GM21360 (cell line): ENCODE results near the gene NBR1.
"Not testable (repeated sequence)": the region's sequence is repeated elsewhere in the genome, so short reads cannot be mapped to it uniquely, and the experiment has no call there.

Source experiments
- ATAC-seq: cut with Tn5 transposase; IDR thresholded peaks from one replicate; pipeline ENCODE4 v1.9.1; 2021; ENCODE audit warnings: mild to moderate bottlenecking, moderate library complexity; ENCODE audit not compliant: unreplicated experiment

NBR1 gene

DNA sequence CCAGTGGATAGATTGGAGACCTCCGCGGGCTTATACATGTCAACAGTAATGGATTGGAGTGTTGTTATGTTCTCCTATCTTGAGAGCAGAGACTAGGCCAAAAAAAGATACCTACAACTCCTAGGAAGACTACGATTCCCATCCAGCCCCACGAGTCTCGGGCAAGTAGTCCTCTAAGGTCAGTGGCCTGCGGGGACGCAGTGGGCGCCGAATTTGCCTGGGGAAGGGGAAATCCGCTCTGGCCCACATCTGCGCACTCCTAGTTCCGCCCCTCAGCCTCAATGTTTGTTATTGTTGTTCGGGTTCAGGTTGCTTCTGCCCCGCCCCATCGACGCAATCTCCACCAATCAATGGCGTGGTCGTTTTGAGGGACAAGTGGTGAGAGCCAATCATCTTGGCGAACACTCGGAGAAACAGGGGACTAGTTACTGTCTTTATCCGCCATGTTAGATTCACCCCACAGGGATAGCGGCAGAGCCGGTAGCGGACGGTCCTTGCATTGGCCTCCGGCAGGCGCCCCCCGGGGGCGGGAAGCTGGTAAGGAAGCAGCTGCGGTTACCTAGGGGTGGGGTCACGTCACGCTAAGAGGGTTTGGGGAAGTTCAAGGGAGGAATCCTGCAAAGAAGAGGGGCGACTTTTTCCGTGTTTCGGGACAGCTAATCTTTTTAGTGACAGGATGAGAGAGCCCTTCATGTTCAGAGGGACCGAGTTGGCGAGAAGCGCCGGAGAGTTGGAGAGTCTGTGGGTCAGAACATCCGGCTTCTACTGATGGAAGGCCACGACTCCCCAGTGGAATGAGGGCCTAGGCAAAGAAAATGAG is at the start of gene NBR1:
Gene NBR1 (plus strand): TSS at position 449 of the 820 bp plus-strand sequence. CDS start 4,586 bp downstream, outside the sequence.
- ATAC-seq: peak; percentile 69

DNA sequence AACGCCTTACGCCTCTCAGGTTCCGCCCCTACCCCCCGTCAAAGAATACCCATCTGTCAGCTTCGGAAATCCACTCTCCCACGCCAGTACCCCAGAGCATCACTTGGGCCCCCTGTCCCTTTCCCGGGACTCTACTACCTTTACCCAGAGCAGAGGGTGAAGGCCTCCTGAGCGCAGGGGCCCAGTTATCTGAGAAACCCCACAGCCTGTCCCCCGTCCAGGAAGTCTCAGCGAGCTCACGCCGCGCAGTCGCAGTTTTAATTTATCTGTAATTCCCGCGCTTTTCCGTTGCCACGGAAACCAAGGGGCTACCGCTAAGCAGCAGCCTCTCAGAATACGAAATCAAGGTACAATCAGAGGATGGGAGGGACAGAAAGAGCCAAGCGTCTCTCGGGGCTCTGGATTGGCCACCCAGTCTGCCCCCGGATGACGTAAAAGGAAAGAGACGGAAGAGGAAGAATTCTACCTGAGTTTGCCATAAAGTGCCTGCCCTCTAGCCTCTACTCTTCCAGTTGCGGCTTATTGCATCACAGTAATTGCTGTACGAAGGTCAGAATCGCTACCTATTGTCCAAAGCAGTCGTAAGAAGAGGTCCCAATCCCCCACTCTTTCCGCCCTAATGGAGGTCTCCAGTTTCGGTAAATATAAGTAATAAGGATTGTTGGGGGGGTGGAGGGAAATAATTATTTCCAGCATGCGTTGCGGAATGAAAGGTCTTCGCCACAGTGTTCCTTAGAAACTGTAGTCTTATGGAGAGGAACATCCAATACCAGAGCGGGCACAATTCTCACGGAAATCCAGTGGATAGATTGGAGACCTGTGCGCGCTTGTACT is 45.7 kb upstream of the NBR1 start, which contains the start of gene BRCA1:
Gene BRCA1 (minus strand): TSS at position 232 of the 834 bp plus-strand sequence. CDS start 1,268 bp downstream, outside the sequence.
- peak; percentile 94 for ATAC-seq

DNA sequence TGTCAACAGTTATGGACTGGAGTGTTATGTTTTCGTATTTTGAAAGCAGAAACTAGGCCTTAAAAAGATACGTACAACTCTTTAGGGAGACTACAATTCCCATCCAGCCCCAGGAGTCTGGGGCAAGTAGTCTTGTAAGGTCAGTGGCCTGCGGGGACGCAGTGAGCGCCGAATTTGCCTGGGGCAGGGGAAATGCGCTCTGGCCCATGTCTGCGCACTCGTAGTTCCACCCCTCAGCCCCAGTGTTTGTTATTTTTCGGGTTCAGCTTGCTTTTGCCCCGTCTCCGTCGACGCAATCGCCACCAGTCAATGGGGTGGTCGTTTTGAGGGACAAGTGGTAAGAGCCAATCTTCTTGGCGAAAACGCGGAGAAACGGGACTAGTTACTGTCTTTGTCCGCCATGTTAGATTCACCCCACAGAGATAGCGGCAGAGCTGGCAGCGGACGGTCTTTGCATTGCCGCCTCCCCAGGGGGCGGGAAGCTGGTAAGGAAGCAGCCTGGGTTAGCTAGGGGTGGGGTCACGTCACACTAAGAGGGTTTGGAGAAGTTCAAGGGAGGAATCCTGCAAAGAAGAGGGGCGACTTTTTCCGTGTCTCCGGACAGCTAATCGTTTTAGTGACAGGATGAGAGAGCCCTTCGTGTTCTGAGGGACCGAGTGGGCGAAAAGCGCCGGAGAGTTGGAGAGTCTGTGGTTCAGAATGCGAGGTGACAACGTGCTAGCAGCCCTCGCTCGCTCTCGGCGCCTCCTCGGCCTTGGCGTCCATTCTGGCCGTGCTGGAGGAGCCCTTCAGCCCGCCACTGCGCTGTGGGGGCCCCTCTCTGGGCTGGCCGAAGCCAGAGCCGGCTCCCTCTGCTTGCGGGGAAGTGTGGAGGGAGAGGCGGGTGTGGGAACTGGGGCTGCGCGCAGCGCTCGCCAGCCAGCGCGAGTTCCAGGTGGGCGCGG is 44.8 kb upstream of the NBR1 start:
- no peak for ATAC-seq

DNA sequence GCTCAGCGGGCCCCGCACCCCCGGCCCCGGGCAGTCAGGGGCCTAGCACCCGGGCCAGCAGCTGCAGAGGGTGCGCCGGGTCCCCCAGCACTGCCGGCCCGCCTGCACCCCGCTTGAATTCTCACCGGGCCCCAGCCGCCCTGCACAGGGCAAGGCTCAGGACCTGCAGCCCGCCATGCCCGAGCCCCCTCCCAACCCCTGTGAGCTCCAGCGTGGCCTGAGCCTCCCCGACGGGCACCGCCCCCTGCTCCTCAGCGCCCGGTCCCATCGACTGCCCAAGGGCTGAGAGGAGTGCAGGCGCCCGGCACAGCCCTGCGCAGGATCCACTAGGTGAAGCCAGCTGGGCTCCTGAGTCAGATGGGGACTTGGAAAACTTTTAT is 44.1 kb upstream of the NBR1 start:
- no peak for ATAC-seq

- ATAC-seq: not testable (repeated sequence)
Observed at GRCh38 chr17:43127333-43127876, 43.6 kb upstream of the NBR1 start.

- ATAC-seq: no peak
Observed at GRCh38 chr17:43129671-43130010, 41.4 kb upstream of the NBR1 start.

DNA sequence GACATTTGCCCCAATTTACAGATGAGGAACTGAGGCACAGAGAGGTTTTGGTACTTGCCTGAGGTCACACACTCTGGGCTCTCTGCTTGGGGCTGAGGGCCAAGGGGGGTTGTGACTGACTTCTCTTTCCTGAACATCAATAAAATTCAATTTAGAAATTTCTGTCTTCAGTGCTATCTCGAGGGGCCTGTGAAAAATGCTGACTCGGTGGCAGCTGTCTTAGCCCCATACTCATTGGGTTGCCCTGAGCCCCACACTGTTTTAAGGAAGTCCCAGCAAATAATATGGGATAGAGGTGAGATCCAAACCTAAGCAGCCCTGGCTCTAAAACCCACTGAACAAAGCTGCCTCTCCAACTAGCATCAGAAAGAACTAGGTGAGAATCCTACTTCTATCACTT is 38.9 kb upstream of the NBR1 start:
- ATAC-seq: no peak

DNA sequence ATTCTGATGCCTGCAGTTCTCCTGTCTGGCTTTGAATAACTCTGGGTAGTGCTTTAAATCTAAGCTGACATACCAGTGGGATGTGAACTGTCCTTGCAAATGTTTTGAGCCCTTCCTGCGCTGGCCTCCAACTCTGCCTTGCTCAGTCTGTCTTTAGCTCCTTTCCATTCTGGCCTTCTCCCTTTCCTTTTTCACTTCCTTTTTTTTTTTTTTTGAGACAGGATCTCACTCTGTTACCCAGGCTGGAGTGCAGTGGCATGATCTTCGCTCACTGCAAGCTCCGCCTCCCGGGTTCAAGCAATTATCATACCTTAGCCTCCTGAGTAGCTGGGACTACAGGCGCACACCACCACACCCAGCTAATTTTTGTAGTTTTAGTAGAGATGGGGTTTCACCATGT is 37.6 kb upstream of the NBR1 start:
- ATAC-seq: not testable (repeated sequence)

- no peak for ATAC-seq
Observed at GRCh38 chr17:43134774-43135453, 36.1 kb upstream of the NBR1 start.

- ATAC-seq: no peak
Observed at GRCh38 chr17:43135454-43135819, 35.6 kb upstream of the NBR1 start.

GRCh38 chr17:43136574-43136973 is 34.4 kb upstream of the NBR1 start:
- not testable (repeated sequence) for ATAC-seq

DNA sequence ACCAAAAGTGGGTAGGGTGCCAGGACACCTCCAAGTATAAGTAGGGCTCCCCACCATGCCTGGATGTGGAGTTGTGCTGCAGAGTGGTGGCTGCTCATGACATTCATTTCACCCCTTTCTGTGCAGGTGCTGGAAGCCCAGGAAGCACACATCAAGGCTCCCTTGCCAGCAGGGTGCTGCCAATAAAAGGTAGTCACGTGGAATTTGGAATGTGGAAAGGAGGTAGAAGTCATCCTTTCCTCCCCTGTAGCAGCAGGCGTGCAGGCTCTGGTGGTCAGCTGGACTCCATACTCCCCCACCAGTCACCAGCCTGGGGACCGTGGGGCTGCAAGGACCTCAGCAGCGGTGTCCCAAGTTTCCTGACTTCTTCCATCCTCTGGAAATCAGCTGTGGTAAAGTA is 32.5 kb upstream of the NBR1 start:
- ATAC-seq: not testable (repeated sequence)

DNA sequence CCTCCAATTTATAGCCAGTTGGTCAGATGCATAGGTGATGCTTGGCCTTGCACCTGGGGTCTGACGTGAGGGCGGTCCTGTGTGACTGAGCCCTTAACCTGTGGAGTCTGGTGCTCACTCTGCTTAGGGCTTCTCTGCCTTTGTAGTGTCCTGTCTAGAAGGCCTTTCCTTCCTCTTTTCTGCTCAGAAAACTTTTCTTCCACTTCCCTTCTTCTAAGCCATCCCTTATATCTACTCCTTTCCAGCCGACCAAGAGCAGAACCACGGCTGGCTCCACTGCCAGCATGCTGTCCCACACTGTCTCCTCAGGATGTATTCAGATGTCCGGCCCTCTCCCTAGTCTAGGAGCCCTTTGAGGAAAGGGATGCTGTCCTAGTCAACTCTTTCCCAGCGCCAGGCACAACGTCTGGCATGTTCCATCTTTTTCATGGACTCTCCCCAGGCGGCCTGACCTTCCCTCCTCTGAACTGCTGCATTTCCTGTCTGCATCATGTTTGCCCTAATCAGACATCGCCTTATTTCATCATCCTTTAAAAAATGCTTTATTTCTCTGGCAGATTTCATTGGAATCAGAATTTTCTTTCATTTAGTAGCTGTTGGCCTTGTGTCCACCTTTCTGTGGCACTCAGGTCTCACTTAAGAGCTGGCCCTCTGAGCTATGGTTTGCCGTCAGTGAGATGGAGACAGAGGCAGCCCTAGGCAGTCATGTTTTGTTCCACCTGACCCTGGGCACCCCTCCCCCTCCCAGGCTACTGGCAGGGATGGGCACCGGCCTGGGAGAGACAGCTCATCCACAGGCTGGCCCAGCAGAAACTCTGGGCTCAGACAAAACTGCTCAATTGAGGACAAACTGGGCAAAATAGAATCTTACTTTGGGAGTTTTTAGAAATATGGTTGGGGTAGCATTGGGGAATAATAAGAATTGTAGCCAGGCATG is 30.4 kb upstream of the NBR1 start:
- ATAC-seq: no peak

DNA sequence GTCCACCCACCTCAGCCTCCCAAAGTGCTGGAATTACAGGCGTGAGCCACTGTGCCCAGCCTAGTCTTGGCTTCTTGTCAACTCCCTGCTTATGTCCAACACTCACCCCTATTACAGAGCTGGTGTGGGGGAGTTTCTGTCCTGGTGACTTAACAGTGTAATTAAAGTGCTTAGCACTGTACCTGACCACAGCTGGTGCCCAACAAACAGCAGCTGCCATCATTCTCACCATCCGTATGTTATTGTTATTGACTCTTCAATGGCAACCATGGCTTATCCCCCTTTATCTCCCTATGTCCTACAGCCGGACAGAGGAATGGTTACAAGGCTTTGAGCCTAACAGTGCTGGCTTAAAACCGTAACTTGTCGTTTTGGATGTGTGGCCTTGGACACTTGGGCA is 28.9 kb upstream of the NBR1 start:
- no peak for ATAC-seq

DNA sequence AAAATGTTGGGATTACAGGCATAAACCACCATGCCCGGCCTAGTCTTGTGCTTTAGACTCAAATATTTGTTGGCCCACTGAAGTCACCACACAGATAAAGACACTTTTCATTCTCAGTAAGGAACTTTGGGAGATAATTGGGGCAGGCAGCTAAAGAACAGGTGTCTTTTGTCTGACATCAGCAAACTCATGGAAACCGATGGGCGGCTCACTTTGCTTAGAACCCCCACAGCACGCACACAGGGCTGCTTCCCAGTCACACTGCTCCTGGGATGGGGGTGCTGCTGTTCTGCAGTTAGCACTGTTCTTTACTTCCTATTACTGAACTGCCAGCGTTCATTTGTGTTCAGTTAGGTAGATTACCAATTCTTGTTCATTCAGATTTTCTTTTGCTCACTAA is 27.8 kb upstream of the NBR1 start:
- ATAC-seq: no peak

DNA sequence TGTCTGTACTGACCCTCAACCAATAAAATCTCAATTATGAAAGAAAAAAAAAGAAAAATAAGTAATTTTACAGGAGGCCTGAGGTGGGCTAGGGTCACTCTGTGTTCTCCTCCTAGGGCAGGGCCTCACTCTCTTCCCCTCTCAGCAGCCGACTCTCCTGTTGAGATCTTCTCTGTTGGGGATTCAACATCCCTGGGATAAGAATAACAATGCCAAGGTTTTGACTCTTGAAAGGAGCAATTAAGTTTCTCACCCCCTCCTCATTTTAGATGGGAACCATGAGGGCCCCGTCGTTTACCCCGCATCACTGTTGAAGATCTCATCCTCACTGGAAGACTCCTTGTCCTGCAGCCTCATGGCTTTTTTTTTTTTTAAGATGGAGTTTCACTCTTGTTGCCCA is 24.4 kb upstream of the NBR1 start:
- no peak for ATAC-seq

GRCh38 chr17:43151880-43152456 is 19.0 kb upstream of the NBR1 start:
- ATAC-seq: no peak

DNA sequence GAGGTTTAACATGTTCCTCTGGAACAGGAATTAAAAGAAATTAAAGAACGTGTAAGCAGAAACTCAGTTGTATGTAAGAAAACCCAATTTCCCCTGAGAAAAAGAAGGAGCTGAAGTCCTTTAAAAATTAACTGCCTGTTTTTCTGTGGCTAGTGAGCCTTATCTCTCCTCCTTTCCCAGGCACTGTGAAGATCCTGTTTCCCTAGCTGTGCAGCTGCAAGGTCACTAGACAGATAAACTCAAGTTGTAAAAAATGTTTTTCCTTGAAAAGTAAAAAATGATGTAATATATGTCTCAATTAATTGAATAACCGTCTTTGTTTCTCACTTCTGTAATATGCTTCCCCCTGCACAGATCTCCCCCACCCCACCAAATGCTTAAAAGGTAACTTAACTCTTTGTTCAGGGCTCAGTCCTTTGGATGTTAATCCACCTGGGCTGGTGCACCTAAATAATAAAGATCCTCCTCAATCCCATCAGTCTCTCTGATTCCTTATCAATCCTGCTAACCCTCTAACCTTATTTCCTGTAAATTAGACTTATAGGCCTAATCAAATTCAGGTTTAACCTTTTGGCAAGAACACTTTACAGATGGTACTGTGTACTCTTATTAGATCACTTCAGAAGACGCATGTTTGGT is 17.7 kb upstream of the NBR1 start:
- ATAC-seq: not testable (repeated sequence)
